Neural cell (in vitro differentiated cells): ENCODE results near the gene PHOX2B. TPM values are rescaled to one million over a fixed set of nuclear protein-coding genes. Genes with fewer than 3 reads are reported as not detected.
"Not testable (repeated sequence)": the region's sequence is repeated elsewhere in the genome, so short reads cannot be mapped to it uniquely, and the experiment has no call there.

Experiments used
- H2AFZ ChIP-seq: fragments of 200-600, 300-800 bp; sonication (generic), shearing (Covaris generic); 2 replicates; pipeline ENCODE4 v1.6.0; 2014; ENCODE audit warnings: low read depth, mild to moderate bottlenecking, antibody characterized with exemption, low read length, moderate library complexity
- H3F3A ChIP-seq: fragments of 200-600 bp; shearing (Covaris generic); 2 replicates; pipeline ENCODE4 v1.6.1; 2016; ENCODE audit warnings: mild to moderate bottlenecking, moderate library complexity, mixed read lengths, antibody characterized with exemption, low read length; ENCODE audit not compliant: insufficient read depth, poor library complexity, severe bottlenecking
- H3K27ac ChIP-seq: fragments of 200-600, 300-800 bp; sonication (generic), shearing (Covaris generic); 2 replicates; pipeline ENCODE4 v1.5.1; 2014; ENCODE audit warnings: mild to moderate bottlenecking, low read length, moderate library complexity
- H3K27me3 ChIP-seq: fragments of 300-800, 200-600 bp; sonication (generic), shearing (Covaris generic); 2 replicates; pipeline ENCODE4 v1.6.0; 2014; ENCODE audit warnings: mild to moderate bottlenecking, low read depth, low read length, moderate library complexity; ENCODE audit not compliant: insufficient read depth
- H3K36me3 ChIP-seq: fragments of 300-800, 200-600 bp; sonication (generic), shearing (Covaris generic); 2 replicates; pipeline ENCODE4 v1.5.1; 2014; ENCODE audit warnings: mild to moderate bottlenecking, antibody characterized with exemption, low read length, moderate library complexity; ENCODE audit not compliant: insufficient read depth
- H3K4me2 ChIP-seq: fragments of 300-800, 200-600 bp; sonication (generic), shearing (Covaris generic); 2 replicates; pipeline ENCODE4 v1.6.0; 2014; ENCODE audit warnings: mild to moderate bottlenecking, low read length
- H3K4me3 ChIP-seq: fragments of 300-800, 200-600 bp; sonication (generic), shearing (Covaris generic); 2 replicates; pipeline ENCODE4 v1.5.1; 2014; ENCODE audit warnings: mild to moderate bottlenecking, low read length, moderate library complexity
- H3K79me2 ChIP-seq: fragments of 200-600 bp; shearing (Covaris generic); replicated peaks from 2 replicates; pipeline ENCODE4 v1.6.0; 2014; ENCODE audit warnings: mild to moderate bottlenecking, low read length, moderate library complexity; ENCODE audit not compliant: insufficient read depth
- H3K9ac ChIP-seq: fragments of 300-800, 200-600 bp; sonication (generic), shearing (Covaris generic); 2 replicates; pipeline ENCODE4 v1.6.1; 2016; ENCODE audit warnings: mild to moderate bottlenecking, low read length, mixed read lengths
- H3K9me2 ChIP-seq: fragments of 200-600 bp; shearing (Covaris generic); 2 replicates; pipeline ENCODE4 v1.6.1; 2016; ENCODE audit warnings: mild to moderate bottlenecking, low read length, mixed read lengths; ENCODE audit not compliant: insufficient read depth
- H3K9me3 ChIP-seq: fragments of 200-600, 300-800 bp; sonication (generic), shearing (Covaris generic); 2 replicates; pipeline ENCODE4 v1.6.1; 2016; ENCODE audit warnings: mild to moderate bottlenecking, mixed run types, low read length, moderate library complexity, mixed read lengths
- H4K20me1 ChIP-seq: fragments of 200-600 bp; shearing (Covaris generic); 2 replicates; pipeline ENCODE4 v1.6.1; 2016; ENCODE audit warnings: mild to moderate bottlenecking, mixed run types; ENCODE audit not compliant: insufficient read depth
- CTCF ChIP-seq: fragments of 450-650 bp; IDR thresholded peaks from 2 replicates; pipeline ENCODE4 v1.5.1; 2014; ENCODE audit warnings: antibody characterized with exemption, mild to moderate bottlenecking, moderate library complexity; ENCODE audit not compliant: poor library complexity, severe bottlenecking
- EP300 ChIP-seq: fragments of 450-650 bp; conservative IDR thresholded peaks from 2 replicates; pipeline ENCODE4 v1.6.1; 2014; ENCODE audit warnings: antibody characterized with exemption, mild to moderate bottlenecking, moderate library complexity; ENCODE audit not compliant: poor library complexity, severe bottlenecking
- EZH2 ChIP-seq: fragments of 200-600, 300-800 bp; shearing (Covaris generic), sonication (generic); IDR thresholded peaks from 2 replicates; pipeline ENCODE4 v1.6.1; 2014; ENCODE audit warnings: antibody characterized with exemption, low read length, borderline replicate concordance, mild to moderate bottlenecking; ENCODE audit not compliant: insufficient read depth, poor library complexity, severe bottlenecking
- MXI1 ChIP-seq: fragments of 450-650 bp; conservative IDR thresholded peaks from 2 replicates; pipeline ENCODE4 v1.6.1; 2014; ENCODE audit warnings: antibody characterized with exemption, mild to moderate bottlenecking; ENCODE audit not compliant: poor library complexity, severe bottlenecking
- POLR2AphosphoS5 ChIP-seq: IDR thresholded peaks from 2 replicates; pipeline ENCODE4 v1.6.1; 2012
- RAD21 ChIP-seq: fragments of 450-650 bp; conservative IDR thresholded peaks from 2 replicates; pipeline ENCODE4 v1.6.1; 2014; ENCODE audit warnings: antibody characterized with exemption, mild to moderate bottlenecking, moderate library complexity
- SMC3 ChIP-seq: fragments of 450-650 bp; conservative IDR thresholded peaks from 2 replicates; pipeline ENCODE4 v1.6.1; 2014; ENCODE audit warnings: antibody characterized with exemption, mild to moderate bottlenecking, moderate library complexity; ENCODE audit not compliant: poor library complexity
- polyA plus RNA-seq: library from polyadenylated mRNA; depleted of rRNA; stranded (reverse); fragments of >200 nt; gene quantifications from 2 replicates; pipeline ENCODE4 v1.2.3, GENCODE V29; 2014
- TF ChIP-seq, protein P1 (sequence below): IDR thresholded peaks from 2 replicates; pipeline ENCODE4 v1.6.1; 2012; ENCODE audit warnings: borderline replicate concordance

PHOX2B gene
- polyA plus RNA-seq, 1 donor from 2014 or later = not detected

GRCh38 chr4:41741354-41741753 is 7.2 kb downstream of the PHOX2B start:
- Histone ChIP-seq H3K27ac (no peak overlapping the region), H3K9ac (no peak overlapping the region), H2AFZ (no peak overlapping the region), H3K36me3 (no peaks in the 10 kb centered on the region), H3K9me2 (no peaks in the 10 kb centered on the region), H3K27me3 (peaks cover 64% of the 10 kb centered on the region), H3F3A (no peaks in the 10 kb centered on the region), H3K4me3 (no peak overlapping the region), H3K4me2 (no peak overlapping the region), H3K9me3 (peaks cover 8% of the 10 kb centered on the region), H4K20me1 (no peaks in the 10 kb centered on the region), H3K79me2 (no peaks in the 10 kb centered on the region)
- TF ChIP-seq RAD21 (no peak), CTCF (no peak), EZH2 (no peak), EP300 (no peak), POLR2AphosphoS5 (no peak), MXI1 (no peak), SMC3 (no peak)
- TF ChIP-seq, protein P1, sequence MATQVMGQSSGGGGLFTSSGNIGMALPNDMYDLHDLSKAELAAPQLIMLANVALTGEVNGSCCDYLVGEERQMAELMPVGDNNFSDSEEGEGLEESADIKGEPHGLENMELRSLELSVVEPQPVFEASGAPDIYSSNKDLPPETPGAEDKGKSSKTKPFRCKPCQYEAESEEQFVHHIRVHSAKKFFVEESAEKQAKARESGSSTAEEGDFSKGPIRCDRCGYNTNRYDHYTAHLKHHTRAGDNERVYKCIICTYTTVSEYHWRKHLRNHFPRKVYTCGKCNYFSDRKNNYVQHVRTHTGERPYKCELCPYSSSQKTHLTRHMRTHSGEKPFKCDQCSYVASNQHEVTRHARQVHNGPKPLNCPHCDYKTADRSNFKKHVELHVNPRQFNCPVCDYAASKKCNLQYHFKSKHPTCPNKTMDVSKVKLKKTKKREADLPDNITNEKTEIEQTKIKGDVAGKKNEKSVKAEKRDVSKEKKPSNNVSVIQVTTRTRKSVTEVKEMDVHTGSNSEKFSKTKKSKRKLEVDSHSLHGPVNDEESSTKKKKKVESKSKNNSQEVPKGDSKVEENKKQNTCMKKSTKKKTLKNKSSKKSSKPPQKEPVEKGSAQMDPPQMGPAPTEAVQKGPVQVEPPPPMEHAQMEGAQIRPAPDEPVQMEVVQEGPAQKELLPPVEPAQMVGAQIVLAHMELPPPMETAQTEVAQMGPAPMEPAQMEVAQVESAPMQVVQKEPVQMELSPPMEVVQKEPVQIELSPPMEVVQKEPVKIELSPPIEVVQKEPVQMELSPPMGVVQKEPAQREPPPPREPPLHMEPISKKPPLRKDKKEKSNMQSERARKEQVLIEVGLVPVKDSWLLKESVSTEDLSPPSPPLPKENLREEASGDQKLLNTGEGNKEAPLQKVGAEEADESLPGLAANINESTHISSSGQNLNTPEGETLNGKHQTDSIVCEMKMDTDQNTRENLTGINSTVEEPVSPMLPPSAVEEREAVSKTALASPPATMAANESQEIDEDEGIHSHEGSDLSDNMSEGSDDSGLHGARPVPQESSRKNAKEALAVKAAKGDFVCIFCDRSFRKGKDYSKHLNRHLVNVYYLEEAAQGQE = no peak

DNA sequence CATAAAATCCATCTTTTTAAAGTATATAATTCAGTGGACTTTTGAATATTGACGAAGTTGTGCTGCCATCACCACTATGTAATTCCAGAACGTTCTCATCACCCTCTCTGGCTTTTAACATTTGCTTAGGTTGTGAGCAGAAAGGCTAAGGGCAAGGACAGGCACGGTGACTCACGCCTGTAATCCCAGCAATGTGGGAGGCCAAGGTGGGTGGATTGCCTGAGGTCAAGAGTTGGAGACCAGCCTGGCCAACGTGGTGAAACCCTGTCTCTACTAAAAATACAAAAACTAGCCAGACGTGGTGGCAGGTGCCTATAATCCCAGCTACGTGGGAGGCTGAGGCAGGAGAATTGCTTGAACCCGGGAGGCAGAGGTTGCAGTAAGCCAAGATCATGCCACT is 11.0 kb downstream of the PHOX2B start:
- H3K4me3 ChIP-seq, H3K9ac ChIP-seq, H3K27ac ChIP-seq, H3K4me2 ChIP-seq, H3K79me2 ChIP-seq, H3F3A ChIP-seq, H3K9me3 ChIP-seq, H2AFZ ChIP-seq, H4K20me1 ChIP-seq, H3K36me3 ChIP-seq, H3K9me2 ChIP-seq: not testable (repeated sequence)
- peaks cover 27% of the 10 kb centered on the region for H3K27me3 ChIP-seq

DNA sequence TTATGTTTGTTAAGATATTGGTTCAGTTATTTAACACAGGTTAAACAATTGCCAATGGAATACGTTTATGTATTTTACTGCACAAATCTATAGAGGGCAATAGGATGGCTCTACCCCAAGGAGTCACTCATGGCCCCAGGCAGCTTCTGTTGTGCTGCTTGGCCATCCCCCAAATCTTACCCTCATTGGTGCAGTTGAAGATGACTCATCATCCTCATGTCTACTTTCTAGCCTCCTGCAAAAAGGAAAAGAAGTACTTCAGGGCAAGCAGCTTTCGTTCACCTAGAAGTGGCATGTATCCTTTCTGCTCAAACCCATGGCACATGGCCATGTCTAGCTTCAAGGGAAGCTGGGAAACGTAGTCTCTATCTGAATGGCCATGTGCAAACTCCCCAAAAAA is 14.2 kb downstream of the PHOX2B start:
- H3F3A ChIP-seq = no peaks in the 10 kb centered on the region
- no peaks in the 10 kb centered on the region for H3K9me2 ChIP-seq
- H3K9me3 ChIP-seq = no peaks in the 10 kb centered on the region
- no peak for TF ChIP-seq POLR2AphosphoS5
- no peak for TF ChIP-seq CTCF
- no peak overlapping the region for H3K27ac ChIP-seq
- H3K27me3 ChIP-seq = no peaks in the 10 kb centered on the region
- H2AFZ ChIP-seq = no peak overlapping the region
- no peak overlapping the region for H3K4me3 ChIP-seq
- no peak overlapping the region for H3K9ac ChIP-seq
- no peaks in the 10 kb centered on the region for H3K79me2 ChIP-seq
- H3K36me3 ChIP-seq = no peaks in the 10 kb centered on the region
- H3K4me2 ChIP-seq = no peak overlapping the region
- no peaks in the 10 kb centered on the region for H4K20me1 ChIP-seq
